ENCODE results near the gene PHF21A. TPM values are rescaled to one million over a fixed set of nuclear protein-coding genes. Genes with fewer than 3 reads are reported as not detected.

PHF21A gene
- total RNA-seq, 6 experiments from 2014 or later, result 9.2 to 17.1 (median 10.4) TPM

- DNase-seq (no peak), ATAC-seq (no peak)
- no peak for TF ChIP-seq POLR2A (IDR thresholded peaks at IDR 0.05)
- TF ChIP-seq CTCF (IDR thresholded peaks at IDR 0.05), result no peak
- H3K27me3 ChIP-seq, result no peaks in the 10 kb centered on the region
- no peak overlapping the region for H3K27ac ChIP-seq
- H3K4me3 ChIP-seq, result no peak overlapping the region
- H3K36me3 ChIP-seq, result peaks cover 0 to 5% (median 1%) of the 10 kb centered on the region in 4 donors
- 100% methylated on average over 3 of the region's 3 CpGs for WGBS (ENCODE audit: insufficient coverage, low coverage, low lambda C conversion rate, missing lambda C conversion rate)
- H3K4me1 ChIP-seq, result no peaks in the 10 kb centered on the region
- intact Hi-C loops (cut with DNase I), result no loop called here
- no peaks in the 10 kb centered on the region for H3K9me3 ChIP-seq
These were observed 55.6 kb downstream of the PHF21A start for GRCh38 chr11:46065681-46066080.

- intact Hi-C loops (cut with DNase I), result no loop called here
- peaks cover 0 to 5% (median 1%) of the 10 kb centered on the region in 4 donors for H3K36me3 ChIP-seq
- DNase-seq (no peak), ATAC-seq (no peak)
- no peaks in the 10 kb centered on the region for H3K27me3 ChIP-seq
- no peaks in the 10 kb centered on the region for H3K9me3 ChIP-seq
- 89% methylated on average over 2 of the region's 2 CpGs for WGBS (ENCODE audit: insufficient coverage, low coverage, low lambda C conversion rate, missing lambda C conversion rate)
- no peaks in the 10 kb centered on the region for H3K4me1 ChIP-seq
- H3K4me3 ChIP-seq, result no peak overlapping the region
- TF ChIP-seq POLR2A (IDR thresholded peaks at IDR 0.05) (no peak), CTCF (IDR thresholded peaks at IDR 0.05) (no peak)
- H3K27ac ChIP-seq, result no peak overlapping the region
These were observed 57.0 kb downstream of the PHF21A start for GRCh38 chr11:46064221-46064620.

GRCh38 chr11:46063138-46063537 lies 58.1 kb downstream of the PHF21A start:
- intact Hi-C loops (cut with DNase I), result no loop called here
- Histone ChIP-seq H3K27ac (no peak overlapping the region), H3K36me3 (peaks cover 0 to 5% (median 1%) of the 10 kb centered on the region in 4 donors), H3K27me3 (no peaks in the 10 kb centered on the region), H3K4me3 (no peak overlapping the region), H3K4me1 (no peaks in the 10 kb centered on the region), H3K9me3 (no peaks in the 10 kb centered on the region)
- 84% methylated on average over 3 of the region's 3 CpGs for WGBS (ENCODE audit: insufficient coverage, low coverage, low lambda C conversion rate, missing lambda C conversion rate)
- TF ChIP-seq POLR2A (IDR thresholded peaks at IDR 0.05) (no peak), CTCF (IDR thresholded peaks at IDR 0.05) (no peak)
- ATAC-seq (no peak), DNase-seq (no peak)

- no peak for ATAC-seq
- H3K9me3 ChIP-seq, result no peaks in the 10 kb centered on the region
- intact Hi-C loops (cut with DNase I), result no loop called here
- no peak overlapping the region for H3K27ac ChIP-seq
- no peak for DNase-seq
- 100% methylated on average over 2 of the region's 2 CpGs for WGBS (ENCODE audit: insufficient coverage, low coverage, low lambda C conversion rate, missing lambda C conversion rate)
- H3K27me3 ChIP-seq, result no peaks in the 10 kb centered on the region
- H3K36me3 ChIP-seq, result no peaks in the 10 kb centered on the region
- TF ChIP-seq CTCF (IDR thresholded peaks at IDR 0.05), result no peak
- H3K4me3 ChIP-seq, result no peak overlapping the region
- no peaks in the 10 kb centered on the region for H3K4me1 ChIP-seq
These were observed 61.2 kb downstream of the PHF21A start for GRCh38 chr11:46060013-46060412.

- TF ChIP-seq POLR2A (IDR thresholded peaks at IDR 0.05) (no peak), CTCF (IDR thresholded peaks at IDR 0.05) (no peak)
- Histone ChIP-seq H3K9me3 (no peaks in the 10 kb centered on the region), H3K4me1 (no peaks in the 10 kb centered on the region), H3K4me3 (no peak overlapping the region), H3K27ac (no peak overlapping the region), H3K27me3 (no peaks in the 10 kb centered on the region), H3K36me3 (no peaks in the 10 kb centered on the region)
- 100% methylated on average over 2 of the region's 2 CpGs for WGBS (ENCODE audit: insufficient coverage, low coverage, low lambda C conversion rate, missing lambda C conversion rate)
- ATAC-seq, result no peak
- intact Hi-C loops (cut with DNase I), result no loop called here
- DNase-seq, result no peak
These were observed 63.8 kb downstream of the PHF21A start for GRCh38 chr11:46057489-46057888.

Data from right lobe of liver (tissue), 6 donors.